Epithelial cell of prostate (primary cell): ENCODE measurements around the gene GORAB.
A peak's percentile ranks its signal among the peaks of the same experiment; 100 is the strongest.

ENCODE experiments used
- DNase-seq: peaks from one replicate; pipeline ENCODE4 v3.0.0-alpha.2; 2011; ENCODE audit warnings: low read depth, low spot score
- H3K27ac ChIP-seq: fragments of 450-650 bp; 2 replicates; pipeline ENCODE4 v1.5.1; 2017; ENCODE audit warnings: mild to moderate bottlenecking

Gene GORAB

GRCh38 chr1:170531758-170532657, at the start of gene GORAB:
TSS of gene GORAB (plus strand) at chr1:170532166. CDS start at chr1:170532224, 58 bp downstream.
- peak; percentile 52 for DNase-seq

GRCh38 chr1:170483051-170483450, 48.9 kb upstream of the GORAB start:
- no peak overlapping the region for H3K27ac ChIP-seq
- DNase-seq, result no peak

More at GRCh38 chr1:170531758-170532657, at the start of gene GORAB:
- H3K27ac ChIP-seq, result peak within 1 kb of the TSS; percentile 83

- H3K27ac ChIP-seq, result no peak overlapping the region
- no peak for DNase-seq
Measured at GRCh38 chr1:170487503-170487902, 44.5 kb upstream of the GORAB start.

- H3K27ac ChIP-seq, result no peak overlapping the region
- DNase-seq, result no peak
Measured at GRCh38 chr1:170491291-170491690, 40.7 kb upstream of the GORAB start.

GRCh38 chr1:170494369-170494768, 37.6 kb upstream of the GORAB start:
- H3K27ac ChIP-seq, result no peak overlapping the region

GRCh38 chr1:170495006-170495405, 37.0 kb upstream of the GORAB start:
- H3K27ac ChIP-seq, result no peak overlapping the region
- no peak for DNase-seq

More at GRCh38 chr1:170494369-170494768, 37.6 kb upstream of the GORAB start:
- DNase-seq, result no peak

GRCh38 chr1:170498876-170499275, 33.1 kb upstream of the GORAB start:
- no peak for DNase-seq
- H3K27ac ChIP-seq, result no peak overlapping the region

GRCh38 chr1:170503665-170504064, 28.3 kb upstream of the GORAB start:
- no peak for DNase-seq
- H3K27ac ChIP-seq, result no peak overlapping the region

- no peak overlapping the region for H3K27ac ChIP-seq
- DNase-seq, result no peak
Measured at GRCh38 chr1:170510163-170510562, 21.8 kb upstream of the GORAB start.

- DNase-seq, result no peak
- no peak overlapping the region for H3K27ac ChIP-seq
Measured at GRCh38 chr1:170511038-170511437, 20.9 kb upstream of the GORAB start.

- DNase-seq, result no peak
- H3K27ac ChIP-seq, result no peak overlapping the region
Measured at GRCh38 chr1:170513138-170513537, 18.8 kb upstream of the GORAB start.

GRCh38 chr1:170518185-170518834, 13.7 kb upstream of the GORAB start:
- H3K27ac ChIP-seq, result no peak overlapping the region
- DNase-seq, result no peak

- no peak for DNase-seq
- H3K27ac ChIP-seq, result no peak overlapping the region
Measured at GRCh38 chr1:170518965-170519364, 13.0 kb upstream of the GORAB start.

- H3K27ac ChIP-seq, result no peak overlapping the region
- DNase-seq, result no peak
Measured at GRCh38 chr1:170520601-170521000, 11.4 kb upstream of the GORAB start.

- H3K27ac ChIP-seq, result no peak overlapping the region
- DNase-seq, result no peak
Measured at GRCh38 chr1:170521818-170522217, 10.1 kb upstream of the GORAB start.

GRCh38 chr1:170530972-170531757, 801 bp upstream of the GORAB start:
- no peak for DNase-seq
- H3K27ac ChIP-seq, result peak overlapping the region; percentile 83

GRCh38 chr1:170533298-170533697, 1.3 kb downstream of the GORAB start:
- no peak for DNase-seq

GRCh38 chr1:170534626-170535147, 2.7 kb downstream of the GORAB start:
- no peak overlapping the region for H3K27ac ChIP-seq
- DNase-seq, result no peak

More at GRCh38 chr1:170533298-170533697, 1.3 kb downstream of the GORAB start:
- no peak overlapping the region for H3K27ac ChIP-seq

- no peak for DNase-seq
- H3K27ac ChIP-seq, result no peak overlapping the region
Measured at GRCh38 chr1:170535418-170535817, 3.5 kb downstream of the GORAB start.

- no peak overlapping the region for H3K27ac ChIP-seq
- no peak for DNase-seq
Measured at GRCh38 chr1:170536924-170537551, 5.1 kb downstream of the GORAB start.
